ENCODE measurements around the gene PGA4. TPM values are rescaled to one million over a fixed set of nuclear protein-coding genes. Genes with fewer than 3 reads are reported as not detected.
"Not testable (repeated sequence)": the region's sequence is repeated elsewhere in the genome, so short reads cannot be mapped to it uniquely, and the experiment has no call there.

The PGA4 gene
- total and polyA plus RNA-seq, 2 donors (not counting 3 experiments of a cell fraction or from before 2014, with no cell fraction given), result 0.15 TPM; not detected in 1

DNA sequence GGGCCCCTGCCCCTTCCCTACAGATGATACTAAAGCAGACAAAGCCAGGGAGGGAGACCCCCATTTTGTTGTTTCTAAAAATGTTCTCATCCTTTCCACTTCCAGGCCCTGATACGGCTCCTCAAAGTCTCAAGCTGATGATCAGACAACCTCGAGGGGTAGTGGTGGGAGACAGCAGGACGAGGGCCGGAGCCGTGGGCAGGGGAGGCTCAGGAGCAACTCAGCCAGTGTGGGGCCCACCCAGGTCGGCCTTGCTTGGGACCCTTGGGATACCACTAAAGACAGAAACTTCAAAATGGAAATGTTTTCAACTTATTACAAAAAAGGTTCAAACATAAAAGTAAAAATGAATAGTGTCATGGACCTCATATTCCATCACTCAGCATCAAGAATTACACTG lies 45.7 kb upstream of the PGA4 start:
- Histone ChIP-seq H3K36me3 (ENCODE audit: control insufficient read depth in 2 of 2, extremely low read depth in 1 of 2, insufficient read depth in 2 of 2, low read length in 2 of 2) (no peaks in the 10 kb centered on the region), H3K27me3 (ENCODE audit: control insufficient read depth in 2 of 2, insufficient read depth in 2 of 2, low read length in 2 of 2) (peaks cover 5 to 16% of the 10 kb centered on the region in 2 experiments), H3K27ac (ENCODE audit: insufficient read depth, low read depth, low read length) (no peak overlapping the region), H3K79me2 (ENCODE audit: control insufficient read depth, insufficient read depth, low read length) (no peaks in the 10 kb centered on the region), H4K20me1 (replicated peaks; ENCODE audit: control insufficient read depth, extremely low read depth, insufficient read depth, low read length) (no peaks in the 10 kb centered on the region), H3K9me3 (replicated peaks; ENCODE audit: control insufficient read depth, insufficient read depth, low read length) (no peaks in the 10 kb centered on the region), H3K4me1 (ENCODE audit: control insufficient read depth, extremely low read depth, insufficient read depth, low read length) (no peaks in the 10 kb centered on the region), H3K9ac (replicated peaks; ENCODE audit: extremely low read depth, insufficient read depth, low read length) (no peak overlapping the region), H2AFZ (ENCODE audit: low read depth, low read length) (no peak overlapping the region), H3K4me2 (ENCODE audit: insufficient read depth, low read length) (no peak overlapping the region), H3K4me3 (replicated peaks in 1 of 3; ENCODE audit: insufficient read depth in 1 of 3, low read depth in 1 of 3, low read length in 3 of 3) (no peak overlapping the region), H3K9me1 (replicated peaks; ENCODE audit: control insufficient read depth, extremely low read depth, insufficient read depth, low read length) (no peaks in the 10 kb centered on the region)
- ChIA-PET CTCF (interaction anchor here (1.3 to 2.3 kb wide), 2 partner anchors 12 to 47 kb away, joined by 3 to 8 read pairs; no protein-coding TSS in a partner anchor), POLR2A (no interaction called here)
- no peak for TF ChIP-seq MYC (IDR thresholded peaks at IDR 0.05; ENCODE audit: low read depth, low read length)
- no peak for TF ChIP-seq EZH2 (IDR thresholded peaks at IDR 0.05; ENCODE audit: borderline replicate concordance, low read depth, low read length, severe bottlenecking)
- no peak for TF ChIP-seq JUN (IDR thresholded peaks at IDR 0.05; ENCODE audit: borderline replicate concordance, insufficient read depth, insufficient read length, low read depth)
- DNase-seq (ENCODE audit: low read depth, low spot score) (no peak), FAIRE-seq (no peak)
- BruUV-seq (replicated peaks), result no TSS peak
- intact Hi-C loops (cut with micrococcal nuclease) (loop anchor here (5.0 kb wide), 1 partner anchor 214 kb away; no protein-coding TSS in a partner anchor), dilution Hi-C loops (cut with MboI; ENCODE audit: extremely low pct_ligation_motif_present, low sequenced_read_pairs) (no loop called here)

DNA sequence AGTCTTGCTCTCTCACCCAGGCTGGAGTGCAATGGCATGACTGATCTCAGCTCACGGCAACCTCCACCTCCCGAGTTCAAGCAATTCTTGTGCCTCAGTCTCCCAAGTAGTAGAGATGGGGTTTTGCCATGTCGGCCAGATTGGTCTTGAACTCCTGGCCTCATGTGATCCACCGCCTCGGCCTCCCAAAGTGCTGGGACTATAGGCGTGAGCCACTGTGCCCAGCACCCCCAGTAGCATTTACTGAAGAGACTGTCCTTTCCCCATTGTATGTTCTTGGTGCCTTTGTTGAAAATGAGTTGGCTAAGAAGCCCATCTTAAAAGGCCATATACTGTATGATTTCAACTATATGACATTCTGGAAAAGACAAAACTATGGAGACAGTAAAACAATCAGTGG lies 41.9 kb upstream of the PGA4 start:
- CTCF ChIA-PET, result interaction anchor here (4.7 kb wide), 1 partner anchor 11 kb away, joined by 13 read pairs; no protein-coding TSS in a partner anchor
- DNase-seq (ENCODE audit: low read depth, low spot score); H3K4me2 ChIP-seq (ENCODE audit: insufficient read depth, low read length); POLR2A ChIA-PET; H3K27ac ChIP-seq (ENCODE audit: insufficient read depth, low read depth, low read length); FAIRE-seq; H3K9me1 ChIP-seq (replicated peaks; ENCODE audit: control insufficient read depth, extremely low read depth, insufficient read depth, low read length); dilution Hi-C loops (cut with MboI; ENCODE audit: extremely low pct_ligation_motif_present, low sequenced_read_pairs); H3K79me2 ChIP-seq (ENCODE audit: control insufficient read depth, insufficient read depth, low read length); H3K36me3 ChIP-seq (ENCODE audit: control insufficient read depth in 2 of 2, extremely low read depth in 1 of 2, insufficient read depth in 2 of 2, low read length in 2 of 2); H4K20me1 ChIP-seq (replicated peaks; ENCODE audit: control insufficient read depth, extremely low read depth, insufficient read depth, low read length); H3K9me3 ChIP-seq (replicated peaks; ENCODE audit: control insufficient read depth, insufficient read depth, low read length); H3K9ac ChIP-seq (replicated peaks; ENCODE audit: extremely low read depth, insufficient read depth, low read length); intact Hi-C loops (cut with micrococcal nuclease); BruUV-seq (replicated peaks); H3K4me1 ChIP-seq (ENCODE audit: control insufficient read depth, extremely low read depth, insufficient read depth, low read length); H3K4me3 ChIP-seq (replicated peaks in 1 of 3; ENCODE audit: insufficient read depth in 1 of 3, low read depth in 1 of 3, low read length in 3 of 3); H3K27me3 ChIP-seq (ENCODE audit: control insufficient read depth in 2 of 2, insufficient read depth in 2 of 2, low read length in 2 of 2); H2AFZ ChIP-seq (ENCODE audit: low read depth, low read length): not testable (repeated sequence)

Measured in endothelial cell of umbilical vein (primary cell).